Activated T-cell treated with anti-CD3 and anti-CD28 coated beads for 1 hour (primary cell): ENCODE measurements around the gene STK24.
"Not testable (repeated sequence)": the region's sequence is repeated elsewhere in the genome, so short reads cannot be mapped to it uniquely, and the experiment has no call there.

Experiments used
- DNase-seq: peaks from one replicate; pipeline ENCODE4 v3.0.0-alpha.2; 2020; ENCODE audit warnings: low read depth

STK24 gene

DNA sequence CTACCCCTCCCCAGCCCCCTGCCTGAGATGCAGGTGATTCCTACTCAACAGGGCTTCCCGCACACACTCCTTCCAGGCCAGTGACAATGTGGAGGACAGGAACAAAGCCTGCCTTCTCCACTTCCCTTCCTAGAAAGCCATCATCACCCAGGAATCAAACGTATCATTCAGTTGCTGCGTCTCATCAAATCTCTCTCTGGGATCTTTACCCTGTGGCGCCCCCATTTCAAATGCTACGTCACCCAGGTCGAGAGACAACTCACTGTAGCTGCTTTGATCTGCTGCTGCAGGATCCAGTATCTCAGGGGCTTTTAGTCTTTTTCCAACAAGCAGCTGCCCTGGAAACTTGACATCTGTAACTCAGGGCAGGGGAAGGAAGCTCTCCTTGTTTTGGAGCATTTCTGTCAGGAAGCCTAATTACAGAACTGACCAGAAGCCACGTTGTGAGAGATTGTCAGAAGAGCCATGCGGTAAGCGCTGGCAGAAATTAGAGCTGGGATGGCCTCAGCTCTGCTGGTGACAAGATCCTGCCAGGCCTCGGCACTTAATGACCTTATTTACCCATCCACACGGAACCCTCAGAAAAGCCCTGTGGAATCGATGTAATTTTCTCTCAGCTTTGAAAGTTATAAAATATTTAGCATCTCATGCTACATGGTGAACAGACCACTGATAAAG, 140.5 kb downstream of the STK24 start:
- DNase-seq: no peak

DNA sequence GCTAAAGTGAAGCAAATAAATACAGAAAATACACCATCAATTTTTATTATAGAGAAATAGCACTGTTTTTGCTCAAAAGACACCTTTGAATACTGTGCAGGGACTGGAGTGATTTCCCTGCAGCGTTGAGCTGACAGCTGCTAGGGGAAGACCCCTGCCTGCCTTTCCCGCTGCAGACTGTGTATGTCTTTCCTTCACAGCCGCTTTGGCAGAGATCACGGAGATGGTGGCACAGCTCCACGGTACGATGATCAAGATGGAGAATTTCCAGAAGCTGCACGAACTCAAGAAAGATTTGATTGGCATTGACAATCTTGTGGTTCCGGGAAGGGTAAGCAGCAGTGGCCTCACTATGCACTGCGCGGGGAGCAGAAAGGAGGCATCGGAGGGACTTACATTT, 141.5 kb downstream of the STK24 start:
- DNase-seq: no peak

DNA sequence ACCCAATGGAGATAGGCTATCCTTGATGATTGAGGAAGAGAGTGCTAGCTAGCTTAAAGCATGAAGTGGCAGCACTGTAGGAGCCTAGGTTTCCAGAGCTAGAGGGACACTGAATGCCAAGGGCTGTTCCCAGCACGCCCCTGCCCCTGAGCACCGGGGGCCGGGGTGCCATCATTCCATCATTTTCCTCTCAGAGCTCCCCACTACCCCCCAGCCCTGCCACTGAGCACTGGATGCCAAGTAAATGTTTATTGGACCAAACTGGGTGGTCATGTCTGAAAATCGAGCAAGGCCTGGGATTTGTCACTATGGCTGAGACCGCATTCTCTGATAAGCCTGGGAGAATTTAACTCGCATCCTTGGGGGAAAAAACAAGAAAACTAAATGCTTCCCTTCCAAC, 142.8 kb downstream of the STK24 start:
- DNase-seq: no peak

DNA sequence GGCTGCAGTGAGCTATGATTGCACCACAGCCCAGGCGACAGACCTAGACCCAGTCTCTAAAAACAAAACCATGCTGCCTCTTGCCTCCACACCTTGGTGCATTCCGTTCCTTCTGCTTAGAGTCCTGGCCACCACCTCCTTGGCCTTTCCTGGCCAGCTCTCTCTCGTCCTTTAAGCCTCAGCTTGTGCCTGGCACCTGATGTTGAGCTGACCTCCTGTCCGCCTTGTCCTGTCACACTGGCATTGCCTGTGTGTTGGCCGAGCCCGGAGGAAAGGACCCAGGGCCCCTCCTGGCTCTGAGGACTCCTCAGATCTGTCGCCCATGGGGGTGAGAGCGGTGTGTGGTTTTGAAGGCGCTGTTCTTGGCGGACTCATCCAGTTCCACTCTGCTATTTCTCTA, 143.3 kb downstream of the STK24 start:
- DNase-seq: no peak

DNA sequence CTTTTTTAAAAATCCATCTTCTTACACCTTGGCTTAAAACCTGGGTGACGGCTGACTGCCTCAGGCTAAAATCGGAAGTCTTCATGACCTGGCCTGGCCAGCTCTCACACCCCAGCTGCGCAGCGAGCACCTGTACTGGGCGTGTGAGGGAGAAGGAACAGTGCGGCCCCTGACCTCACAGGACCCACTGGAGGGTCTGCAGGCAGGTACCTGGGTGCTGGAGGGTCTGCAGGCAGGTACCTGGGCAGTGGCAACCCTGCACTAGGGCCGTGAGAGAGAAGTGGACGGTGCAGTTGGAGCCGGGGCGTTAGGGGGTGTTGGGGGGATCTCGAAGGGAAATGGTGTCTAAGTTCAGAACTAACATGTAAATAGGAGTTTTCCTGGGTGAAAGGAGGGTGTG, 144.3 kb downstream of the STK24 start:
- no peak for DNase-seq

DNA sequence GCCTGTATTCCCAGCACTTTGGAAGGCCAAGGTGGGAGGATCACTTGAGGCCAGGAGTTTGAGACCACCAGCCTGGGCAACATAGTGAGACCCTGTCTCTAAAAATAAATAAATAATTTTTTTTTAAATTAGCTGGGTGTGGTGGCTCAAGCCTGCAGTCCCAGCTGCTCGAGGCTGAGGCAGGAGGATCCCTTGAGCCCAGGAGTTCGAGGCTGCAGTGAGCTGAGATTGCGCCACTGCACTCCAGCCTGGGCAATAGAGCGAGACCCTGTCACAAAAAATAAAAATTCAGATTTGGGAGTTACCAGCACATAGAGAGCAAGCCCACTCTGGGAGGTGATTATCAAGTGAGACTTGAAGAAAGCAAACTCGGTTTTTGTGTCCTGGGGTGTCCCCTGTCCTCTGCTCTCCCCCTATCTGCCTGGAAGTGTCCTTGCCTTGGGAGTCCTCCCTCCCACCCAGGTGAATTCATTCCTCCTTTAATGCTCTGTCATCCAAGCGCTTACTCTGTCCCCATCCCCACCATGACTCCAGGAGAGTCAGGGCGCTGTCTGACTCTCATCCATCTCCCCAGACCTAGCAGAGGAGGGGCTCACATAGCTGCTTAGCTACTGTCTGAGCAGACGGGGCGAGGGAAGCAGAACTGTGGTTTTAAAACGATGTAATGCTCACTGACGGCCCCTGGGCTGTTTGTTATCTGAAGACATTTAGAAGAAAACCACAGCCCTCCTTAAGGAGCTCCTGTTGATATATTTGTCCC, 146.8 kb downstream of the STK24 start:
- no peak for DNase-seq

DNA sequence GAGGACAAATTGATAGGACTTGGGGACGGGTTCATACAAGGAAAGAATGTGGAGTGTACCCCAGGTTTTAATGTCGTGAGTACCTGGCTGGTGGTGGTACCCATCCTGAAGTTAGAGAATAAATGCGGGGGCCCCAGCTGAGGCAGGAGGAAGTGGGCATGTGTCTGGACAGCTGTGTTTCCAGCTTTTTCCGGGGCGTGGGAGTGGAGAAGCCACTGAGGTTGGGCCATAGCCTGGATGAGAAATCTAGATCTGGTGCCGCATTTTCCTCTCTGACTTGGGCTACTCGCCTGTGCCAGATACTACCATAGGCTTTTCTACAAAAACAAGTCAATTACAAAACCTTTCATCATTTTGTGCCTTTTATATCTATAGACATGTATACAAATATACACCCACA, 147.4 kb downstream of the STK24 start:
- no peak for DNase-seq

DNA sequence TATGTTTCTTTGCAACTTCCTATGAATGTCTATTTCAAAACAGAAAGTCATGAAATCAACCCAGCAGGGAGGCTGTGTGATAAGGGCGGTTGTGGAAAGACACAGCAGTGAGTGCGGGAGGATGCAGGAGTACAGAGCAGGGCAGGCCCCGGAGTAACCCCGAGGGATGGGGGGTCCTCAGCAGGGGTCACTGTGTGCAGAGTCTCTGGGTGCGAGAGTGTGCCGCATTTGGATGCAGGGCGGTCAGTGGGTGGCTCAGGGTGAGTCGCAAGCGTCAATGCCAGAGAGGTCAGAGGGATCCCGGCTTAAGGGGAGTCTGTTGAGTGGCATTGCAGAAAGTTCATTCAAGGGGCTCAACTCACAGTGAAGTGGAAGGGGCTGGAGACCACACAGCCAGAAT, 147.8 kb downstream of the STK24 start:
- DNase-seq: no peak

DNA sequence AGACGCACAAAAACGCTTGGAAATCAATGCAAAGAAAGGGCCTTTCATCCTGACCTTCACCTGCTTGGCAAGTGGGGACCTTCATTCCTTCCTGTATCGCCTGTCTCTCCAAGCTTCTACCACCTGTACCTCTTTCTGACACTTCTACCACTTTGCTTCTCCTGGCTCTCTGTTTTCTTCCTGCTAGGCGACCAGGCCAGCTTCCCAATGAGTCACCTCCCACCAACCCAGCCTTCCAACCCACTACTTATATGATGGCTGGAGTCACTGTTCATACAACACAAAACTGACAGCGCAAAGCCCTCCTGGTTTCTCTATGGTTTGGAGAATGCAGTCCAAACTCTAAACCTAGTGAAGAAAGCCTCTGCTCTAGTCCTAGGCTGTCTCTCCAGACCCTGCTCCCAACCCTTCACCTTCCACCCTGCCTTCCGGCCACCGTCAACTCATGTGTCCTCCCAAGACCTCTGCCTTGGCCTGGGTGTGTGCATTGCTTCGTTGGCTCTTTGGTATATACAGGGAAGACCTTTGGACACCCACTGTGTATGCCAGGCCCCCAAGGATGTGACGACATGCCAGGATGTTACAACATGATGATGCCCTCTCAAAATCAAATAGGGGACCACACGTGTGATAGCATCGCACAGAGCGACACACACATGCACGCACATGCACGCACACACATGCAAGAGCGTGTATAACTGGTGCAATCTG, 148.5 kb downstream of the STK24 start:
- DNase-seq: no peak

DNA sequence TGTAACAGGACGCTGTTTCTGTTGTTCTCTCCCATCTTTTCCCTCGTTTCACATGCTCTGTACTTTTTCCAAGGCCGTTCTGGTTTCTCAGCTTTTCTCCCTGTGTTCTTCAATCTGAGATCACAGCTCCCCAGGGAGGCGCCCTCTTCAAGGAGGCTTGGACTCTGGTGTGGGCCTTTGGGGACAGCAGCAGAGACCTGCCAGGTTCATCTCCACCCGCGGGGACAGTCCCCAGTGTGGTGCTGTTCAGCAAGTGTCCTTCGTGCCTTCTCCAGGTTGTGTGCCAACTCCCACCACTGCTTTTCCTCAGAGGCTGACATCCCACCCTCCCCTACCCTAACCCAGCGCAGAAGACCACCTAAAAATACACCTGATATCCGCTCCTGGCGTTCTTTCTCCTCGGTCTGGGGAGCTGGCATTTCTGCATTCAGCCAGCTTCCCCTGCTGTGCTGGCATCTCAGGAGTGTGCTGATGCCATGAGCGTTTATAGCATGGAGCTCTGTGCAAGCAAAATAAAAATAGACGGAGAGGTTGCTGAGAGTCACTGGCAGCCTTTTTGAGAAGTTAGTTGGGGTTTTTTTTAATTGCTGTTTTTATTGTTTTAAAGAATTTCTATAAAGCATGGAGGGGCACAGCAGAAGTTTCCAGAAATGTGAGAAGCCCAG, 149.4 kb downstream of the STK24 start:
- no peak for DNase-seq

DNA sequence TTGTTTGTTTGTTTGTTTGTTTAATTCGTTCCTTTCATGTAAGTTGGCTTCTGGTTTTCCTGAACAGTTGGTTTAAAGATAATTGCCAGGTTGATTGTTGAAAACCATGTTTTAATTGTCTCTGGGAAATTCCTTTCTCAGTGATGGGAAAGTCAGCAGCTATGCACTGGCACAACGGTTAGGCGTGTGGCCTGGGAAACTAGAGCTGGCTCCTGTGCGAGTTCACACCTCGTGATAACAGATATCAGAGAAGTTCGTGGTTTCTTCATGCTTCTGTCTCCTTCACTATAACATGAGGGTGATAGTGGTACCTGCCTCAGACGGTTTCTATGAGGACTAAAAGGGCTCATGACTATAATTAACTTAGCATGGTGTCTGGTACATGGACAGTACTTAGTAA, 153.5 kb downstream of the STK24 start:
- DNase-seq: no peak

DNA sequence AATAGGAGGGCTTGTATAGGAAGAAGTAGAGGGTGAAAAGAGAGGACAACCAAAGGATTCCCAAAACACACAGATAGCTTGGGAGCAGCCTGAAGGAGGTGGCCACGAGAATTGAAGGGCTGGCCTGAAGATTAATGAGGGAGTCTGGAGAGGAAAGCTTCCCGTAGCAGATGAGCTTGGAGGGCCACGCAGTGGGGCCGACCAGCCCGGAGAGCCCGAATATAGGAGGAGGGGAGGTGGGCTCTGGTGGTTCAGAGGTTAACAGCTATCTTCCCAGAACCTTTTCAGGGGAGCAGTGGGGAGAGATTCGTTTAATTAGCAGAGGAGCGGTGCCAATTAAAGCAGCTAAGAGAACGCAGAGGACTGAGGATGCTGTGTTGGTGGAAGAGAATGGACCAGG, 154.9 kb downstream of the STK24 start:
- DNase-seq: no peak

DNA sequence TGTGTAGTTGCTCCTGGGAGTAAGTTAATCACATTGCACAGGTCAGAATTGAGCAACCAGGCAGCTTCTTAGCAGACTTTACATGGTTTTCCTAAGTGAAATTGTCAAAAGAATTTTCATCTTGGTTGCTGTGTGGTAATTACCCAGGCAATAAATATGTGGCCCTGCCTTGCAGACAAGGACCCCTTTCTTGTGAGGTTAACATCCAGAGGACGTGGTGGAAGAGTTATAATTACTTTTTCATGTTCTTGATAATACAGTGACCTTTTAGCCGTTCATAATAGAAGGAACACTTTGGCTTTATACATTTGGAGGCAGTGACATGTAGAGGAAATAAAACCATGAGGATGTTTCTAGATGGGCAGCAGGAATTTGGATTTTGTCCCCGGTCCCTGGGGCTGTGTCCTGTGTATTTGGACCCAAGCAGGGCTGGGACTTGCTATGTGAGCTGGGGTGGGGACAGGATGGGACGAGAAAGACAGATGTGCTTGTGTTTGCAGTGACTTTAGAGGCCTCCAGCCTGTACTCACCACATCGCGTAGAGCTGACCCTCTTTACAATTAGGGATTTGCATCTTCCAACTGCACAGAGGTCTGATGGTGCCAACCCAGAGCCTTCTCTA, 156.2 kb downstream of the STK24 start:
- DNase-seq: no peak

DNA sequence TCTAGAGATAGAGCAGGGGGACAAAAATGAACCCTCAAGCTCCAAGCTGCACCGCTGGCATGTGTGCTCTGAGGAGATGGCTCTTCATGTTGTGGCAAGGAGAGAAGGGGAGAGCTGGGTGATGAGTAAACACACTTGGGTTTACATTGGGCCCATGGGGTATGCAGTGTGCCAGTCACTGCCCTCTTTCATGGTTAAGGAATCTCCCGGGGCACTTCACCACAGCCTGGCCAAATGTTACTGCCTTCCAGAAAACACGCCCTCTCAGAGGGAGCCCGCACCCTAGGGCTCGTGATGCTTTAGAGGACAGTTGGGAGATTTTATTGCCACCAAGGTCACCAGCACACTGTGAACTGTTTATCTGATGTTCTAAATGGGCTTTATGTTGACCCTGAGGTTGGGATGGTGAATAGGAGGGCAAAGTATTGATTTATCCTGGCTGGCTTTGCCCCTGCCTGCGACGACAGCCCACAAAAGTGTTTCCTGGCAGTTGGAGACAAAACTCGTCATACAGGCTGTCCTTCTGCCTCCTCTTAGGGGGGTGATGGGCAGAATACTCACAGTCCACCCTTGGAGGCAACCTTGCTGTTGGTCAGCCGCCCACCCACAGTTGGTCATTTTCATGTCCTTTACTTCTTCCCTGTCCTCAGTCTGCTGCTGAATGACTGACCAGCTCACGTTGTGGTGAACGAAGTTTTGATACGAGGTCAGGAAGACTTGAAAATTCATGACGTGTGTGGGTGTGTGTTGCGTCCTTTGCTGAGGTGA, 156.9 kb downstream of the STK24 start:
- no peak for DNase-seq

DNA sequence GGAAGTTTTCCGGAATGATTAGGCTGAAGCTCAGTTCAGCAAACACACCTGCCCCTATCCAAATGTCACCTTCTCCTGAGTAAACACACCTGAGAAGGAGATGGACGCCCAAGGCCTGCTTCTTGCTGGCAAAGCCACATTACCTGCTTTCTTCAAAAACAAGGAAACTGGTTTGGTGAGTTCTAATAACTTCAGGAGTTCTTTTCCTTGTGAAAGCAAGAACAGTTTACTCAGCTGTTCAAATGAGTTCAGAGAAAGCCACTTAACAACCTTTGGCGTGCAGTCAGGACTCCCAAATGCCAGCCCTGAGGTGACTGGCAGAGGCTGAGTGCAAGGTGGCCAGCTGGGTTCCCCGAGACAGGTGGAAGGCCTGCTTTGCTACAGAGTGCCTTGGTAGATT, 160.5 kb downstream of the STK24 start:
- DNase-seq: no peak

DNA sequence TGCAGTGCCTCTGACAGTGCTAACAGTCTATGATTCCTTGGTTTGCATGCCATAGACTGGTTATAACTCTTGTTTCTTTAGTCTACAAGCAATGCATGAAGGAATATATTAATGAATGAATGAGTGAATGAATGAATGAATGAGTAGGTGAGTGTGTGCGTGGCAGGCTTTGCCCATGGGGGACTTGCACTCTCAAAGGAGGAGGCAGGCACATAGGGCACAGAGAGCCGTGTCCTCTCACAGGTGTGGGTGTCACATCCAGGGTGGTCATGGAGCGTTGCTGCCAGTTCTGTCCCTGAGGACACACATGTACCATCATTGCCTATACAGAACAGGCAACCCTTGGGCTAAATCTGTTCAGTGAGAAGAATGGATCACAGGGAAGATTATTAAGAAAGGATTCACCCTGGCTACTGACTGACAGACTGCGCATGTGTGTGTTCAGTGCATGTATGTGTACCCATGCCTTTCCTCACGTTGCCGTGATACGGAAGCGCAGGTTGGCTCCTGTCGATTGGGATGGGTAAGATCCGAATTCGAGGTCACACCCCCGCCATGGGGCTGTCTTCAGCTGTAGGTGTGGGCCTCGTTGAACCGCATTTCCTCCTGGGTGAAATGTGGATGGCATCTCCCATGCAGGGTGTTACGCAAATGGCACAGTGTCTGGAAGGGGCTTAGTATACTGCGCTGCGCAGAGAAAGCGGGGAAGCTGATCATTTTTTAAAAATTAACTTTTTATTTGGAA, 161.4 kb downstream of the STK24 start:
- DNase-seq: no peak

DNA sequence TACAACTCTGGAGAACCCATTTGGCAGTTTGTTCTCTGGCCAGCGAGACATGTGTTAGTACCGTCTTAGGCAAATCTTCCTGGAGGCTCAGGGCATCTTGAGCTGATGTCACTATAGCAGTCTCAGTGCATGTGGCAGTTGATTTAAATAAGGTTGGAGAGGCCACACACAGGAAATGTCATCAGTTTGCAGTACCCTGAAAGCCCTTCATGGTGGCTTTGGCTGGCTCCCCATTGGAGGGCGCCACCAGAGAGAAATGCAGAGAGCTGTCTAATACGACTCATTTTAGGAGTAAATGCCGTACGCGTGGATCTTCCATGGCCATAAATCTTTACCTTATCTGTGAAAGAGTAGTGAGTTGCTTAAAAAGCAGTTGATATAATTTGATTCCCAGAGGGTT, 163.1 kb downstream of the STK24 start:
- no peak for DNase-seq

DNA sequence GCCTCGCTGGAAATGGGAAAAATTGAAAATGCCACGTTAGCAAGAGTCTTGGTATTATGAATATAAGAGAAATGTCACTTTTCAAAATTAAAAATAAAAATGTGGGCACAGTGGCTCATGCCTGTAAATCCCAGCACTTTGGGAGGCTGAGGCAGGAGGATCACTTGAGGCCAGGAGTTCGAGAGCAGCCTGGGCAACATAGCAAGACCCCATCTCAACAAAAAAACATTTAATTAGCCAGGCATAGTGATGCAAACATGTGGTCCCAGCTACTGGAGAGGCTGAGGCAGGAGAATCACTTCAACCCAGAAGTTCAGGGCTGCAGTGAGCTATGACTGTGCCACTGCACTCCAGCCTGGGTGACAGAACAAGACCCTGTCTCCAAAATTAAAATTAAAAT, 163.6 kb downstream of the STK24 start:
- DNase-seq: not testable (repeated sequence)

DNA sequence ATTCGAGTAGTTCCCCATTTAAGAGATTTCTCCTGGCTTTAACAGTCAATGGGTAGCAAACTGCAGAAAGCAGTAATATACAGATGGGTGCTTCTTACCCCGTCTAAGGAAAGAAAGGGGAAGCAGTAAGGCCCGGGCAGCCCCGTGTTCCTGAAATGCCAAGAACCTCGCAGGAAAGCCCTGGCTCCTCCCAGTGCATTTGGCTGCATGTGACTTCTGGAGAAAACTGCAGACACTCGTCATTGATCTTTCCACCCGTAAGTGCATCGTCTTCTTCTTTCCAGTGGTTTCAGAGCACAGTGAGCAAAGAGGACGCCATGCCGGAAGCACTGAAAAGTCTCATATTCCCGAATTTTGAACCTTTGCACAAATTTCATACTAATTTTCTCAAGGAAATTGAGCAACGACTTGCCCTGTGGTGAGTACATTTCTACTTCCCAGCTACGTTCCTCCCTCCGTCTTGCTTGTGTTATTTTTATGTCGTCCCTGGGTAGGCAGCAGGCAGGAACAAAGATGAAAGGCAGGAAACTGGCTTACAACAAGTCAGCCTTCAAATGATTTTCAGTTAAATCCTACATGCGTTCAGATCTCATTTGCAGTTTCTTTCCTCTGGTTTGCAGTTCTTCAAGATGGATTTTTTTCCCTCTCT, 165.2 kb downstream of the STK24 start:
- DNase-seq: no peak

DNA sequence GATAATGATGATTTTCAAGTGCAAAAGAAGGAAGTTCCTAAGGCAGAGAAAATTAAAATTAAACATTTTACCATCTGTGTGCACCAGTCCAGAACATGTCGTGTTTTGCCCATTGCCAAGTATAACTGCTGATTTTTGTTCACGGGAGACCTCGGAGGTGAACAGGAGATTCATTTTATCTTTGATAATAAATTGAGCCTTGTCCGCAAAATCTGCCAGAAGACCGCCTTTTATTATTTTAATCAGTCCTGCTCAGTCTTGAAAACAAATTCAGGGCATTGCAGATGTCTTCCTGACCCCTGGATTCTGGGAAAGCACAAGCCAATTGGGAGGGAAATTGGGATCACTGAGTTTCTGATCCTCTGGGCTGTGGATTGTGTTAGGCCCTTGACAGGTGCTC, 165.9 kb downstream of the STK24 start:
- DNase-seq: no peak
